Choroid plexus epithelial cell (primary cell): ENCODE data around the gene LMF1.
"Not testable (repeated sequence)": the region's sequence is repeated elsewhere in the genome, so short reads cannot be mapped to it uniquely, and the experiment has no call there.

Experiments
- DNase-seq: peaks from one replicate; pipeline ENCODE4 v3.0.0-alpha.2; 2010; ENCODE audit warnings: low read depth
- H3K4me3 ChIP-seq: 2 replicates; pipeline ENCODE4 v1.5.1; 2011; ENCODE audit warnings: low read depth, mild to moderate bottlenecking, control low read depth, low read length, moderate library complexity
- TF ChIP-seq, protein P1 (sequence below): conservative IDR thresholded peaks from 2 replicates; pipeline ENCODE4 v1.5.1; 2011; ENCODE audit warnings: low read depth, mild to moderate bottlenecking, control low read depth, inconsistent platforms, low read length, moderate library complexity

Gene LMF1

DNA sequence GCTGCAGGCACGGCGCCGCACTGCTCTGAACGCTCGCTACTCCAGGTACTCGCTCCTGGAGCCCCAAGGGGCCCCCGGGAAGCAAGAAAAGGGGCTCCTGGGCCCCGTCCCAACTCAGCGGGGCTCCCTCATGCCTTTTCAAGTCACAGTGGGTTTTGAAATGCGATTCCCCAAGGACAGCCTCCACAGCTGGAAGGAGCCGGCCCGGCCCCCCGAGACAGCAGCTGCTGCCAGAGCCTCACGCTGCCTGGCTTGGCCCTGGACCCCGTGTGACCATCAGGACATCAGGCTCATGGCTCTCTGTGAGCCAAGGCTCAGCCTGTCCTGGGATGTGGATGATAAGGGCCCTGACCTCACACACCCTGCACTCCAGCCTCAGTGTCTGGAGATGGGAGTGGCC, 80.6 kb downstream of the LMF1 start:
- H3K4me3 ChIP-seq, result no peak overlapping the region
- no peak for DNase-seq
- TF ChIP-seq, protein P1, sequence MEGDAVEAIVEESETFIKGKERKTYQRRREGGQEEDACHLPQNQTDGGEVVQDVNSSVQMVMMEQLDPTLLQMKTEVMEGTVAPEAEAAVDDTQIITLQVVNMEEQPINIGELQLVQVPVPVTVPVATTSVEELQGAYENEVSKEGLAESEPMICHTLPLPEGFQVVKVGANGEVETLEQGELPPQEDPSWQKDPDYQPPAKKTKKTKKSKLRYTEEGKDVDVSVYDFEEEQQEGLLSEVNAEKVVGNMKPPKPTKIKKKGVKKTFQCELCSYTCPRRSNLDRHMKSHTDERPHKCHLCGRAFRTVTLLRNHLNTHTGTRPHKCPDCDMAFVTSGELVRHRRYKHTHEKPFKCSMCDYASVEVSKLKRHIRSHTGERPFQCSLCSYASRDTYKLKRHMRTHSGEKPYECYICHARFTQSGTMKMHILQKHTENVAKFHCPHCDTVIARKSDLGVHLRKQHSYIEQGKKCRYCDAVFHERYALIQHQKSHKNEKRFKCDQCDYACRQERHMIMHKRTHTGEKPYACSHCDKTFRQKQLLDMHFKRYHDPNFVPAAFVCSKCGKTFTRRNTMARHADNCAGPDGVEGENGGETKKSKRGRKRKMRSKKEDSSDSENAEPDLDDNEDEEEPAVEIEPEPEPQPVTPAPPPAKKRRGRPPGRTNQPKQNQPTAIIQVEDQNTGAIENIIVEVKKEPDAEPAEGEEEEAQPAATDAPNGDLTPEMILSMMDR, result no peak

DNA sequence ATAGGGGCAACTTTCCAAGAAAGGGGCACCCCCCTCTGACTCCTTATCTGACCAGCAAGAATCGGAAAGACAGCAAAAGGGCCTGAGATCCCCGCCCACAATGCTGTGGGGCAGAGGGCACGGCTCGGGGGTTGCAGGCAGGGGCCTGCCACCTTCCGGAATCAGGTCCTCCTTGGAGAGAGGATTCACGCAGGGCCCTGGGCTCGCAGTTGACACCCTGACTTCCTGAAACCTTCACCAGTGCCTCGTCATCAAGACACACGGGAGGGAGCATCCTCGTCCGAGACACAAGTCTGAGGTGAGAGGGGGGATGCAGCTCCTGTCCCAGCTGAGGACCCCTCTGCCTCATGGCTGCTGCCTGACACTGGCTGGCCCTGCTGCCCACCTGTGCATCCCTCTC, 81.2 kb downstream of the LMF1 start:
- no peak overlapping the region for H3K4me3 ChIP-seq
- no peak for DNase-seq
- TF ChIP-seq, protein P1, result no peak

DNA sequence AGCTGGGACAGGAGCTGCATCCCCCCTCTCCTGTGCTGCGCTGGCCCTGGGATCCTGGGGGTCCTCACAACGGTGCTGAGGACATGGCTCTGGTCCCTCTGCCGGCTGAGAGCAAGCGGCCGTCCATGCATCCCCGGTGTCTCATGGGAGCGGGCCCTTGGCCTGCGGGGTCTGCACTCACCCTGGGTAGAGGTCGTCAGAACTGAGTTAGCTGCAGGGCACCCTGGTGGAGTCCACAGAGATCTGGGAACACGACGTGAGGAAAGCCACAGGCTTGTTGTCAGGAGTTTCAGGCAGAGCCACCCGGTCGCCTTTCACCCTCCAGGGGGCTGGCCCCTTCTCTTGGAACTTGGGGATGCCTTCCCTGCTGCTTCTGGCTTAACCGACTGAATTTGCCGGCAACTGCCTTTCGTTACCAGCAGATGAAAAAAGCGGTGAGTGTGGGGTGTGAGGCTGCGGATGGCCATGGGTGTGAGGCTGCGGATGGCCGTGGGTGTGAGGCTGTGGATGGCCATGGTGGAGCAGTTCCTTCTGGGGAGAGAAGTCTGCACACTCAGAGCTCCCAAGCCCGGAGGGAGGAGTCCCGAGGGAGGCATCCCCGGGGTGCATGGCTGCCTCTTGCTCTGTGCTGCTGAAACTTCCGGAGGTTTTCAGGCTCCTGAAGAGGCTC, 81.7 kb downstream of the LMF1 start:
- TF ChIP-seq, protein P1, result no peak
- H3K4me3 ChIP-seq, result no peak overlapping the region
- DNase-seq, result no peak

DNA sequence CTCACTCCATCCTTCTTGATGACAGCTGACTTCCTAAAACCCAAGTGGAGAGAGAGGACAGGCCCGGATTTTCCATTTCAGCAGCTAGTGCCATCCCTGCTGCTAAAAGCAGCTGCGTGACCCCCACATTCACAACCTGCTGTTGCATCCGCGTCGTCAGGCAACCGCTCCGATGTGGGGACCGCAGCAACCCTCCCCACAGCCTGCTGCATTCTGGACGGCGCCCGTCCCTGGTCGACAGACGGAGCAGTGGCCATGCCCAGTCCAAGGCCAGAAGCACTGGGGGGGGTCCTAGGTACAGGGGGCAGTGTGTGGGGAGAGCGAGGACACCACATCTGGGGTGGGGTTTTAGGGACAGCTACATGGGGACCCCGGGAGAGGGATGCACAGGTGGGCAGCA, 82.3 kb downstream of the LMF1 start:
- DNase-seq, H3K4me3 ChIP-seq: not testable (repeated sequence)

DNA sequence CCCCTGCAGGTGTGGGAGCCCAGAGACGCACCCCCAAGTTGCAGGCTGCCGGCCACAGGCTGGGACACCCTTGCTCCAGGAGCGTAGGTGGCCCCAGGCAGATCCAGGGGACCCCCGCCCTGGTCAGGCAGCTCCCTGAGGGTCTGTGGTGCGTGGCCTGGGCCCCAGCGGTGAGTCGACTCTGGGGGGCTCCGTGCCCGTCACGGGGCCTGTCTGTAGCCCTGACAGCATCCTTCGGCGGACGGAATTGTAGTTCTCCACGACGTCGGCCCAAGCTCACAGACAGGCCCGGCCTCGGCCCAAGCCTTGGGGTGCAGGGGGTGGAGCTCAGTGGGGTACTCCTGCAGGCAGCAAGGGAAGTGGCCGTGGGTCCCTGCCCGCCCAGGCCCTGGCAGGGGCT, 82.9 kb downstream of the LMF1 start:
- TF ChIP-seq, protein P1, result no peak
- no peak for DNase-seq
- H3K4me3 ChIP-seq, result no peak overlapping the region

DNA sequence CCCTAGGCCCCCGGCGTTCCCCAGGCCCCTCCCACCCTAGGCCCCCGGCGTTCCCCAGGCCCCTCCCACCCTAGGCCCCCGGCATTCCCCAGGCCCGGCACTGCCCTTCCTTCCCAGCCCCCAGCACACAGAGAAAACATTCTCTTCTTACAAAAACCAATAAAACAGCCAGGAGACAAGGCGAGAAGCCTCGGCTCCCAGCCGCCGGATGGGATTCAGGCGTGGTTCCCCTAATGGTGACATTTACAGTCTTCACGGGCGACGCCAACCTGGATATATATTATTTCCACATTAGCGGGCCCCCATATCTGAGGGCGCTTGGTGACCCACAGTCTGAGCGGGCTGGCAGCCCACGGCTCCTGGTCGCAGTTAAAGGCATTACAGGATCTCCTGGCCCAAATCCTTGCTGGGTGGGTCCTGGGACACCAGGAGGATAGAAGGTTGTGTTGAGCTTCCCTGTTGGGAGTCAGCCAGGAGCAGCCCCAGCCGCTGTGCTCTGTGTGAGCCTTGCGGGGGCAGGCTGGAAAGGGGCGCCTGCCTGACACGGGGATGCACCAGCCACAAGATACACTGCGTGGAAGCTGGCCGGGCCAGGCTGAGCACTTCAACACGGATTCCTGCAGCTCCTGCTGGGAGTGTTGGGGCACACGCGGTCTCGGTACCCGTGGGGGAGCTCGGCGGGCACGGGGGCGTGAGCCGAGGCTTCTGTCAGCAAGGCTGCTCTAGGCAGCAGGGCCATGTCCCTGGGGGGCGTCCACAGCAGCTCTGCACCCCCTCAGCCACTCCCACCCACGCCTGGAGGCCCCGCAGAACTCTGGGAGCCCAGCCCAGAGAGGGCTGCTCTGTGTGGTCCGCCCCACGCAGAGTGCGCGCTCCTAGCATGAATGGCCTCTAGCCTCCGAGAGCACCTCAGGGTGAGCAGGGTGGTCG, 83.7 kb downstream of the LMF1 start:
- no peak for DNase-seq
- TF ChIP-seq, protein P1, result no peak
- H3K4me3 ChIP-seq, result no peak overlapping the region

DNA sequence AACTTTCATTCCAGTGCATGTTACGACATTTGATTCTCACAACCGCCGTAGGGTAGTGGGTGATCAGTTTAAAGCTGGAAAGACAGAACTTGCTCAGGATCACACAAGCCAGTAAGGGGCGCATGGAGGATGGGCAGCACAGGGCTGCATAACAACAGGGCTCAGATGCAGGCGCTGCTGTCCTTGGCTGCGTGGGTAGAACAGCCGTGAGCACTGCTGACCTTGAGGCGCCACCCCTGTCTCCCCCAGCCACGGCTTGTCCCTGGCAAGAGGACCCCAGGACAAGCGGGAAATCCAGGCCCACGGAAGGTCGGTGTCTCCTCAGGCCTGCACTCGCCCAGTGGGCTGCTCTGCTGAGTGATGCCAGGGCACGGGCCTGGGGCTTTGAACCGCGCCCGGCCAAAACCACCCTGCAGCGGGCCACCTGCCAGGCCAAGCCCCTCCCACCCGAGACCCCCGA, 84.7 kb downstream of the LMF1 start:
- no peak overlapping the region for H3K4me3 ChIP-seq
- TF ChIP-seq, protein P1, result no peak
- no peak for DNase-seq
